T-helper 1 cell (primary cell): ENCODE data around the gene NUP210L.

Experiments used
- DNase-seq, 5 donors: peaks; one replicate each; pipeline ENCODE4 v3.0.0-alpha.2; 2012 to 2020
- total RNA-seq, 4 donors: gene quantifications; one replicate each; lab custom pipeline; 2026; lab: John Stamatoyannopoulos, UW

Gene NUP210L
- total RNA-seq = 0.24 to 2.0 (median 1.0) reads per million in 4 donors

DNA sequence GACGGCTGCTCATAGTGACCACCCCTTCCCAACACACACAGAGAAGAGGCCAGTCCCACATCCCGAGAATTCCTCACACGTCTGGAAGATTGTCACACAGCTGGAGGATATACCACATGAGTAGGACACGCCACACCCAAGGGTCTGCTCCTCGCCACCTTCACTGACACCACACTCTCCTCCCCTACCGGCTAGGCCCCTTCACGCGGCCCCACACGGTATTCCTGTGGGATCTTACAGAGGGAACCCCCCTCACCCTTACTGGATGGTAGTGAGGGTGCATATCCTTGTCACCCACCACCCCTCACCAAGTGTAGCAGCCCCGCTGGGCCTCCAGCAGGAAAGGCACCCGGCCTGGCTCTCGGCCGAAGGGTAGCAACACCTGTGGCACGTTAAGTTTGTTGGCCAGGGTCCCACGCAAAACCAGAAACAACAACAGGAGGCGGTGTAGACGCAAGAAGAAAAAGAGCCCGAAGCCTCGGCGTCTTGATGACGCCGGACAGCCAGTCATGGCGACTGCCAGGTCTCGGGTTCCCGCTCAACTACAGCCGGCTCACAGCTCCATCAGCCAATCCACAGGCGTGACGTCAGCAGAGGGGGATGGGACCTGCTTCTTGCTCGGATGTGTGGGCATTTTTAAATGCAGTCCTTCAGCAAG is at the start of gene NUP210L:
Gene NUP210L (minus strand): TSS at position 540 of the 658 bp plus-strand sequence.
- DNase-seq = no peak

GRCh38 chr1:154199563-154199879 is 44.6 kb upstream of the NUP210L start:
- no peak for DNase-seq

DNA sequence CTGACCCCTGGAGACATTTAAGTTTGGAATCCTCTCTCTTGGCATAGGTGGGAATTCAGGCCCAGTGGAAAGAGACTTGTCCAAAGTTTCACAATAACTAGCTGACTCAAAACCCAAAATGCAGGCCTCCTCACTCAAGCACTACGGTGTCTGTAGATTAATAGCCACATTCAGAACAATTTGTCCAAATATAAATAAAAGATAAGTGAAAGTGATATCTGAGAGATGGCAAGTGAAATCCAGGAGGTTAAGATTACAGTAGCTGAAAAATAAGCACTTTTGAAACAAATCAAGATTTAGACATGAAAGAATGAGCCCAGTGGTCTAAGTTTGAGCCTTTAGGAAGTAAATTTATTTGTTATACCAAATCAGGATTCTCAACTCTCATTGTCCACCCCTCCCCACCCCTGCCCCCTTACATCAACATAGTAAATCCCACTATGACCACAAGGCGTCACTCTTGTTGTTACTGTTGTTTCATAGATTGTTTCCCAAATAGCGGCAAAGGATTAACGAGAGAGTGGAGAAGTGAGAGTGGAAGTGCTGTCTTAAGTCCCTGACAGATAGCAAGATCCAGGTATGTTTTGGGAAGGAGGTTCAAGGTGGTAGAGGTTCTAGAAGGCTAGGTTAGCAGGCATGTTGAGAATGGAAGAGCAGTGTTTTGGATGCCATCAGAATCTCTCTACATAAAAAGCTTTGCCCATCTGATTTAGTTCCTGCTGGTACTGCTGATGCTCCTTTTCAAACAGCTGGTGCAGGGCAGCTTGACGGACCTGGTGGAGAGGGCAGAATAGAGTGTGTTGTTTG is 44.1 kb upstream of the NUP210L start:
- peak in 4 of 5 donors; percentile 17 to 61 (median 38) for DNase-seq

- no peak for DNase-seq
Measured at GRCh38 chr1:154193821-154194220, 38.9 kb upstream of the NUP210L start.

- DNase-seq = no peak
Measured at GRCh38 chr1:154192476-154192875, 37.6 kb upstream of the NUP210L start.

DNA sequence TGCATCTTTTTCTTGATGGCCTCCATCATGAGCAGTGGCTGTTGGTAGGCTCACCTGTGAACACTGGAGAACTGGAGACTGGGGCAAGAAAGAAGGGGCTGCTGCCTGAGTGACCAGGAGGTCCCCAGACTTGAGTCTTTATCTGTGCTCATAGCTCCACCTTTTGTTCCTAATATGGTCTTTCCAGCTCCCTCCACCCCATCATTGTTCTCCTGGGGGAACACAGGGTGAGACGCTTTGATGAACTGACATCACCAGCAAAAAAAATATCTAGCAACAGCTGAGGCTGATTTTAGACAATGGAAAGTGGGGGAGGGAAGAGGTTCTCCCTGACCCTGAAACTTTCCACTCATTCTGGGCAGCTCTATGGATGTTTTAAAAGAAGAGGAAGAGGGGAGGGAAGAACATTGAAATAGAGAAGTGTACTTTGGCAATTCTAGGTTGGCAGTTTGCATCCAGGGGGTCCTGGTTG is 37.2 kb upstream of the NUP210L start, which contains the start of gene TPM3:
Gene TPM3 (minus strand): TSS at position 111 of the 472 bp plus-strand sequence. CDS start 82 bp downstream, at position 29.
- no peak for DNase-seq

GRCh38 chr1:154190550-154190949 is 35.7 kb upstream of the NUP210L start:
- no peak for DNase-seq

GRCh38 chr1:154186852-154187501 is 32.1 kb upstream of the NUP210L start:
- no peak for DNase-seq

- DNase-seq = peak; percentile 21 to 77 (median 44)
Measured at GRCh38 chr1:154186177-154186576, 31.3 kb upstream of the NUP210L start.

GRCh38 chr1:154183046-154183915 is 28.4 kb upstream of the NUP210L start:
- peak; percentile 82 to 95 (median 90) for DNase-seq

GRCh38 chr1:154182344-154183045 is 27.6 kb upstream of the NUP210L start:
- DNase-seq = peak; percentile 42 to 93 (median 55)

DNA sequence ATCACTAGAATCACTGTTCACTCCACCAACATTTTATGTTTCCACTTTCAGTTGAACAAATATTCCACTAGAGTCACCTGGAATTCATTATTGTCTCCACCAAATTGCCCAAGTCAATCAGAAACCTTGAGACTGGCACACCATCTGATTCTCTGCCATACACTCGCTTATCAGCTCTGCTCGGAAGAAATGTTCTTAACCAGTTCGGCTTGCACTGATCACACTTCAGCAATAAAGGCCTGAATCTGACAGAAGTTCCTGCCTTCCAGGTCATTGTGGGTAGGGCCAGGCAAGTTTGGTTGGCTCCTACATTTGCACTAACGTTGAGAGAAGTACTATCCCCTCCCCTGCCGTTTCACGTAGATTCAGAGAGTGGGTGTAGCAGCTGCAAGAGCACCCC is 27.1 kb upstream of the NUP210L start:
- DNase-seq = no peak

DNA sequence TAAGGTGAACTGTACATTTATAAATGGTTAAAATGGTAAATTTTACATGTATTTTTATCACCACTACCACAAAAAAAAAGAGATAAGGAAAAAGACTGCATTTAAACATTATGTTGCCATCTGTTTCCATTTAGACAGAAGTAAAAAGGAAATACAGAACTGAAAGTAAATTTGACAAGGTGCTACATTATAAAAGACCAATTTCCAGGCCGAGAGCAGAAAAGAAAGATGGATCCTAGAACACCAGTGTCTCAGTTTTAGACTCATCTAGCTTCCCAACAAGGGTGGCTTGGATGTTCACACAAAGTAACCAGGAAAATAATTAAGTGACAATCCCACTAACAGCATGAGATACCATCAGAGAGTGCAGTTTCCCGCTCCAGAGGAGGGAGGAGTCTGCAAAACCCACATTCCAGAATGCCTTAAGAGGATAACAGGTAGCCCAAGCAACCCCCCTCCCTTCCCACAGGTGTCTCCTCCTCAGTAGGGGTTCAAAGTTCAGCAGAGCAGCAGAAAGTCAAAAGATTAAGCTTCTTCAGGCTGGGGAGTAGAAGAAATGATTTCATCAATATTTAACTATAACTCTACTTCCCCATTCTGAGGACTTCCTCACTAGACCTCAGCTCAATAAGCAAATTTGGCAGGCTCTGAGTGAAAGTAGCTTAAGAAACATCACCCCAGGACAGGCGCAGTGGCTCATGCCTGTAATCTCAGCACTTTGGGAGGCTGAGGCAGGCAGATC is 25.2 kb upstream of the NUP210L start:
- no peak for DNase-seq

- no peak for DNase-seq
Measured at GRCh38 chr1:154178911-154179811, 24.3 kb upstream of the NUP210L start.

DNA sequence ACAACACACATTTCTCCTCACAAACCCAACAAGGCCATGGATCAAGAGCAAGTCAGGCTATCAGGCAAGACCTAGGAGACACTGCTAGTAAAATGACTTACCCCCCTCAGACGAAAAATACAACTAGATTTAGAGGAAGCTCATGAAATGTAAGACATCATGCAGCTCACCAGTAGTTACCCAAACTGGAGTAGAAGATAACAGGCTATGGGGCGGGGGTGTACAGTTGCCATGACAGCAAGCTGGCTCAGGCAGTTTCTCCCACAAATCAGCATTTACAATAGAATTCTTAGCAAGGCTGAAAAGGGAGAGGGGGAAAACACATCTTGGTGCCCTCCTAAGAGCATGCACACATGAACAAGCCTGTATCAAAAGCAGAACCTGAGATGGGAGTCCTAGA is 23.1 kb upstream of the NUP210L start:
- no peak for DNase-seq

GRCh38 chr1:154176337-154176736 is 21.5 kb upstream of the NUP210L start:
- no peak for DNase-seq

DNA sequence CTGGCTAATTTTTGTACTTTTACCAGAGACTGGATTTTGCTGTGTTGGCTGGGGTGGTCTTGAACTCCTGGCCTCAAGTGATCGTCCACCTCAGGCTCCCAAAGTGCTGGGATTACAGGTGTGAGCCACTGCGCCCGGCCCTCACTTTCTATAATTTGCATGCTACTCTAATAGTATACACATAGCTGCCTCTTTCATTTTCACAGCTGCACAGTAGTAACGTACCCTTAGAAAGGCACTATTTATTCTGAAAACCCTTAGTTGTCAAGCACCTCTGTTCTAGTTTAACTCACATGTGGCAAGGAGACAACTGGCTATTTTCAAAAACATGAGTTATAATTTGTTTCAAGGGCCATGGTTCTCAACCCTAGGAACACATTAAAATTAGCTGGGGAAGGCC is 19.8 kb upstream of the NUP210L start:
- DNase-seq = no peak

DNA sequence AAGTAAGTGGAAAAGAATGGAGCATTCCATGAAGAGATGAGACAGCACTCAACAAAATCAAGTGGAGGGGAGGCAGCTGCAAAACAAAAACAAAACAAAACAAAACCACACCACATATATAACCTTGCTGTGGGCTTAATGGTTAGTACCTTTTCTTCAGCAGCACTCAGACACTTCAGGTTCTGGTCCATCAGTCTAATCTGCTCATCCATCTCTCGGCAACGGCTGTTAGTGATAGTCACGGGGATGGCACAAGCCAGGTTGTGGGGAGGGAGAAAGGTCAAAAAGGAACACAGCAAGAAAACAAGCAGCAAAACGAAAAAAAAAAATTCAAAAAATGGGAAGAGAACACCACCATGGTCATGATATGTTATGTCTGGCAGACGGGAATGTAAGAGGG is 17.0 kb upstream of the NUP210L start:
- DNase-seq = no peak

- no peak for DNase-seq
Measured at GRCh38 chr1:154171223-154171583, 16.3 kb upstream of the NUP210L start.
